A549 (cell line): ENCODE measurements around the gene KCNQ1. TPM values are rescaled to one million over a fixed set of nuclear protein-coding genes. Genes with fewer than 3 reads are reported as not detected.

Experiments
- ATAC-seq, 2 experiments: fragments of 200-7000 bp in 1 of 2; fragments of >200 bp in 1 of 2; cut with Nextera tagmentation in 1 of 2; cut with Tn5 transposase in 1 of 2; 3 replicates each; pipeline versions ENCODE4 v1.8.0 to v1.9.1; 2018 to 2020; ENCODE audit warnings: mild to moderate bottlenecking in 1 of 2, moderate library complexity in 1 of 2
- CTCF ChIA-PET: fragments of 300-600 bp; sonication (Branson Sonifier 250); formaldehyde crosslinking; extraction: SDS; loops from one replicate; lab custom pipeline; 2021; ENCODE audit warnings: antibody characterized with exemption, inconsistent platforms; lab: Yijun Ruan, JAX
- POLR2A ChIA-PET: fragments of 350-600 bp; formaldehyde crosslinking; extraction: SDS; loops from one replicate; lab custom pipeline; 2021; ENCODE audit warnings: antibody characterized with exemption, inconsistent platforms; lab: Yijun Ruan, JAX
- DNase-seq, 2 experiments: peaks; one replicate each; pipeline versions ENCODE4 v3.0.0 to v3.0.0-alpha.2; 2011 to 2016; ENCODE audit warnings: low read depth in 1 of 2, low spot score in 1 of 2
- FAIRE-seq: peaks from 2 replicates; lab custom pipeline; 2011; peaks lifted over from hg19 to GRCh38; lab: Jason Lieb, UNC
- H3K27ac ChIP-seq, 2 experiments: fragments of >200 bp; sonication (Bioruptor Twin); formaldehyde crosslinking; 3 replicates each; pipeline ENCODE4 v1.5.1; 2016 to 2017
- H3K4me1 ChIP-seq: fragments of >200 bp; sonication (Bioruptor Twin); formaldehyde crosslinking; 3 replicates; pipeline ENCODE4 v1.6.1; 2016
- H3K4me2 ChIP-seq: fragments of >200 bp; sonication (Bioruptor Twin); formaldehyde crosslinking; 3 replicates; pipeline ENCODE4 v1.6.1; 2016
- H3K4me3 ChIP-seq: fragments of >200 bp; sonication (Bioruptor Twin); formaldehyde crosslinking; 3 replicates; pipeline ENCODE4 v1.5.1; 2016
- H3K9me3 ChIP-seq: fragments of >200 bp; sonication (Bioruptor Twin); formaldehyde crosslinking; 3 replicates; pipeline ENCODE4 v1.6.1; 2016
- CBX2 ChIP-seq: fragments of 200-600 bp; sonication (generic); IDR thresholded peaks from 2 replicates; pipeline ENCODE4 v1.6.1; 2016; ENCODE audit warnings: low read depth, mild to moderate bottlenecking, borderline replicate concordance
- CBX8 ChIP-seq: fragments of 200-600 bp; sonication (generic); IDR thresholded peaks from 2 replicates; pipeline ENCODE4 v1.6.1; 2016
- CEBPB ChIP-seq, 2 experiments: fragments of >200 bp in 1 of 2; sonication (Bioruptor Twin) in 1 of 2; formaldehyde crosslinking in 1 of 2; IDR thresholded peaks; 2 replicates each; pipeline ENCODE4 v1.6.1; 2012 to 2016
- CHD4 ChIP-seq: fragments of 200-600 bp; sonication (generic); IDR thresholded peaks from 2 replicates; pipeline ENCODE4 v1.6.1; 2016; ENCODE audit warnings: antibody characterized with exemption, mild to moderate bottlenecking, borderline replicate concordance
- EHMT2 ChIP-seq: fragments of 200-600 bp; sonication (generic); IDR thresholded peaks from 2 replicates; pipeline ENCODE4 v1.6.1; 2016; ENCODE audit warnings: antibody characterized with exemption, low read depth, mild to moderate bottlenecking, moderate library complexity
- FOXS1 ChIP-seq: fragments of 250-450 bp; sonication (Bioruptor Pico); IDR thresholded peaks from 2 replicates; pipeline ENCODE4 v1.5.0; 2020; ENCODE audit warnings: mild to moderate bottlenecking, moderate library complexity
- HDAC2 ChIP-seq: fragments of 200-600 bp; sonication (generic); IDR thresholded peaks from 2 replicates; pipeline ENCODE4 v1.6.1; 2016
- HEYL ChIP-seq: fragments of 250-450 bp; sonication (Bioruptor Pico); IDR thresholded peaks from 2 replicates; pipeline ENCODE4 v1.8.0; 2021; ENCODE audit warnings: mild to moderate bottlenecking, moderate library complexity
- HOXB13 ChIP-seq: fragments of 250-450 bp; sonication (Bioruptor Pico); IDR thresholded peaks from 2 replicates; pipeline ENCODE4 v1.5.0; 2020; ENCODE audit warnings: low read depth, mild to moderate bottlenecking, moderate library complexity
- JUN ChIP-seq, 2 experiments: fragments of >200 bp; sonication (Bioruptor Twin); formaldehyde crosslinking; IDR thresholded peaks; 2 replicates in 1 of 2; 3 replicates in 1 of 2; pipeline ENCODE4 v1.6.1; 2016 to 2017
- KDM1A ChIP-seq: fragments of 200-600 bp; sonication (generic); IDR thresholded peaks from 2 replicates; pipeline ENCODE4 v1.6.1; 2016; ENCODE audit warnings: low read depth, mild to moderate bottlenecking
- KDM5A ChIP-seq: fragments of 200-600 bp; sonication (generic); IDR thresholded peaks from 2 replicates; pipeline ENCODE4 v1.6.1; 2016; ENCODE audit warnings: antibody characterized with exemption, mild to moderate bottlenecking
- MYC ChIP-seq: IDR thresholded peaks from 2 replicates; pipeline ENCODE4 v1.6.1; 2012; ENCODE audit warnings: mild to moderate bottlenecking, inconsistent platforms, low read length, improper control_type of control experiment, borderline replicate concordance
- NPAS2 ChIP-seq: fragments of 250-450 bp; sonication (Bioruptor Pico); IDR thresholded peaks from 2 replicates; pipeline ENCODE4 v1.8.0; 2022; ENCODE audit warnings: mild to moderate bottlenecking, moderate library complexity, borderline replicate concordance
- NR3C1 ChIP-seq: fragments of >200 bp; sonication (Bioruptor Twin); formaldehyde crosslinking; IDR thresholded peaks from 3 replicates; pipeline ENCODE4 v1.6.1; 2017
- PHF8 ChIP-seq: fragments of 200-600 bp; sonication (generic); IDR thresholded peaks from 2 replicates; pipeline ENCODE4 v1.6.1; 2016; ENCODE audit warnings: low read depth, mild to moderate bottlenecking, antibody characterized with exemption, moderate library complexity, borderline replicate concordance
- POLR2A ChIP-seq: IDR thresholded peaks from 2 replicates; pipeline ENCODE4 v1.6.1; 2012; ENCODE audit warnings: mild to moderate bottlenecking, low read length
- RAD21 ChIP-seq, 2 experiments: fragments of >200 bp in 1 of 2; sonication (Bioruptor Twin) in 1 of 2; formaldehyde crosslinking in 1 of 2; IDR thresholded peaks in 1 of 2; conservative IDR thresholded peaks in 1 of 2; 2 replicates in 1 of 2; 3 replicates in 1 of 2; pipeline ENCODE4 v1.6.1; 2012 to 2018; ENCODE audit warnings: inconsistent platforms in 1 of 2
- RARB ChIP-seq: fragments of 250-450 bp; sonication (Bioruptor Pico); IDR thresholded peaks from 2 replicates; pipeline ENCODE4 v1.8.0; 2021; ENCODE audit warnings: mild to moderate bottlenecking, moderate library complexity
- RNF2 ChIP-seq: fragments of 200-600 bp; sonication (generic); IDR thresholded peaks from 2 replicates; pipeline ENCODE4 v1.6.1; 2016; ENCODE audit warnings: low read depth, mild to moderate bottlenecking, antibody characterized with exemption, moderate library complexity, borderline replicate concordance
- TP53 ChIP-seq: fragments of 250-450 bp; sonication (Bioruptor Pico); IDR thresholded peaks from 2 replicates; pipeline ENCODE4 v1.5.0; 2021; ENCODE audit warnings: mild to moderate bottlenecking, moderate library complexity
- ZC3H11A ChIP-seq: fragments of 450-650 bp; IDR thresholded peaks from 2 replicates; pipeline ENCODE4 v1.6.1; 2014; ENCODE audit warnings: antibody characterized with exemption, mild to moderate bottlenecking
- ZSCAN20 ChIP-seq: fragments of 250-450 bp; sonication (Bioruptor Pico); IDR thresholded peaks from 2 replicates; pipeline ENCODE4 v1.8.0; 2022; ENCODE audit warnings: mild to moderate bottlenecking, moderate library complexity
- WGBS: methylation state at CpG from one replicate; pipeline ENCODE4 v1.1.6; 2017; ENCODE audit errors: missing lambda C conversion rate; 5-methylcytosine and 5-hydroxymethylcytosine counted together
- polyA plus RNA-seq, 4 experiments: library from polyadenylated mRNA; depleted of rRNA in 3 of 4; stranded (reverse); fragments of >200 nt; fragmentation: RNase III in 1 of 4; extraction: RNeasy Plus Mini Kit Qiagen cat#74134 plus additional on column Dnase treatment in 1 of 4; gene quantifications; 2 replicates in 3 of 4; 3 replicates in 1 of 4; pipeline ENCODE4 v1.2.3, GENCODE V29; 2011 to 2017
- TF ChIP-seq, protein P1 (sequence below): fragments of >200 bp; sonication (Bioruptor Twin); formaldehyde crosslinking; IDR thresholded peaks from 3 replicates; pipeline ENCODE4 v1.6.1; 2016
- TF ChIP-seq, protein P2 (sequence below): fragments of 250-450 bp; sonication (Bioruptor Pico); IDR thresholded peaks from 2 replicates; pipeline ENCODE4 v1.5.0; 2020; ENCODE audit warnings: low read depth, mild to moderate bottlenecking, moderate library complexity
- TF ChIP-seq, protein P3 (sequence below): IDR thresholded peaks from 2 replicates; pipeline ENCODE4 v1.6.1; 2012
- TF ChIP-seq, protein P4 (sequence below): fragments of >200 bp; sonication (Bioruptor Twin); formaldehyde crosslinking; IDR thresholded peaks from 2 replicates; pipeline ENCODE4 v1.6.1; 2016
- TF ChIP-seq, protein P5 (sequence below): fragments of 150-350 bp; IDR thresholded peaks from 2 replicates; pipeline ENCODE4 v1.6.1; 2014; ENCODE audit warnings: low read depth, mild to moderate bottlenecking, low read length

Gene KCNQ1
- polyA plus RNA-seq, 2 of the 4 experiments (the other 2 are of a cell fraction), result 0.14 to 0.17 TPM

DNA sequence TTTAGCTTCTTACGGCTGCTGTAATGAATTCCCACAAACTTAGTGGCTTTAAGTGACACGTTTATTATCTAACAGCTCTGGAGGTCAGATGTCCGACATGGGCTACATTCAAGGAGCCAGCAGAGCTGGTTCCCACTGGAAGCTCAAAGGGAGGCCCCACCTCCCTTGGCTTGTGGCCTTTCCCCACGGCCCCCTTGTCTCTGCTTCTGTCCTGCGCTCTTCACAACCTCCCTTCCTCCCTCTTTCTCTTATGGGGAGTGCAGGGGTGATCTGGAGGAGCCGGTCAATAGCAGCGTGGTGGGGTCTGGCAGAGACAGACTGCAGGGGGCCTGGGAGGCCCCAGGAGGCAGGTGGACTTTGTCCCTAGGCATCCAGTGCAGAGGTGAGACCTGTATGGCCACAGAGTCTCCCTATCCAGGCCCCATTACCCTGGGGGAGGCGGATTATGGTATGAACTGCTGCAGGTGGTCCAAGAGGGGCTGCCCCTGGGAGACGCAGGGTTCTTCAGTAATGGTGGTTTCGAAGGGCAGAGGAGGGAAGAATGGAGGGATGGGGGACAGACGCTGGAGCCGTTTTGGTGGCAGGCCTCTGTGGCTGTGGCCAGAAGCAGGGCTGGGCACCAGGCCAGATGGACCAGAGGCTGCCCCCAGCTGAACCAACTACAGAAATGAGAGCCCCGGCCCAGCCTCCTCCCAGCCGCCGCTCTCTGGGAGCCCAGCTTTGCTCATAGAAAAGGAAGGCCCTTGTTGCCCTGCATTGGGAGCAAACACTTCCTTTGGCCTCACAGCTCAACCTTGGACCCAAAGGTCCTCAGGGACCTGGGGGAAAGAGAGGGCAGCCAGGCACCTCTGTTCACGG is 285.7 kb downstream of the KCNQ1 start:
- Histone ChIP-seq H3K9me3 (no peaks in the 10 kb centered on the region), H3K4me3 (no peak overlapping the region), H3K27ac (no peak overlapping the region), H3K4me2 (no peak overlapping the region), H3K4me1 (no peaks in the 10 kb centered on the region)
- TF ChIP-seq, protein P1, sequence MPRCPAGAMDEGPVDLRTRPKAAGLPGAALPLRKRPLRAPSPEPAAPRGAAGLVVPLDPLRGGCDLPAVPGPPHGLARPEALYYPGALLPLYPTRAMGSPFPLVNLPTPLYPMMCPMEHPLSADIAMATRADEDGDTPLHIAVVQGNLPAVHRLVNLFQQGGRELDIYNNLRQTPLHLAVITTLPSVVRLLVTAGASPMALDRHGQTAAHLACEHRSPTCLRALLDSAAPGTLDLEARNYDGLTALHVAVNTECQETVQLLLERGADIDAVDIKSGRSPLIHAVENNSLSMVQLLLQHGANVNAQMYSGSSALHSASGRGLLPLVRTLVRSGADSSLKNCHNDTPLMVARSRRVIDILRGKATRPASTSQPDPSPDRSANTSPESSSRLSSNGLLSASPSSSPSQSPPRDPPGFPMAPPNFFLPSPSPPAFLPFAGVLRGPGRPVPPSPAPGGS, result no peak
- TF ChIP-seq RARB (no peak), HEYL (CRISPR knock-in tag) (no peak), ZSCAN20 (no peak), KDM1A (no peak), JUN (IDR thresholded peaks at IDR 0.05) (no peak), CBX8 (no peak), POLR2A (no peak), NR3C1 (no peak), CBX2 (no peak)
- CTCF ChIA-PET, result no interaction called here
- POLR2A ChIA-PET, result no interaction called here
- FAIRE-seq (no peak), ATAC-seq (no peak), DNase-seq (no peak)
- 79% methylated on average over 16 of the region's 16 CpGs for WGBS

DNA sequence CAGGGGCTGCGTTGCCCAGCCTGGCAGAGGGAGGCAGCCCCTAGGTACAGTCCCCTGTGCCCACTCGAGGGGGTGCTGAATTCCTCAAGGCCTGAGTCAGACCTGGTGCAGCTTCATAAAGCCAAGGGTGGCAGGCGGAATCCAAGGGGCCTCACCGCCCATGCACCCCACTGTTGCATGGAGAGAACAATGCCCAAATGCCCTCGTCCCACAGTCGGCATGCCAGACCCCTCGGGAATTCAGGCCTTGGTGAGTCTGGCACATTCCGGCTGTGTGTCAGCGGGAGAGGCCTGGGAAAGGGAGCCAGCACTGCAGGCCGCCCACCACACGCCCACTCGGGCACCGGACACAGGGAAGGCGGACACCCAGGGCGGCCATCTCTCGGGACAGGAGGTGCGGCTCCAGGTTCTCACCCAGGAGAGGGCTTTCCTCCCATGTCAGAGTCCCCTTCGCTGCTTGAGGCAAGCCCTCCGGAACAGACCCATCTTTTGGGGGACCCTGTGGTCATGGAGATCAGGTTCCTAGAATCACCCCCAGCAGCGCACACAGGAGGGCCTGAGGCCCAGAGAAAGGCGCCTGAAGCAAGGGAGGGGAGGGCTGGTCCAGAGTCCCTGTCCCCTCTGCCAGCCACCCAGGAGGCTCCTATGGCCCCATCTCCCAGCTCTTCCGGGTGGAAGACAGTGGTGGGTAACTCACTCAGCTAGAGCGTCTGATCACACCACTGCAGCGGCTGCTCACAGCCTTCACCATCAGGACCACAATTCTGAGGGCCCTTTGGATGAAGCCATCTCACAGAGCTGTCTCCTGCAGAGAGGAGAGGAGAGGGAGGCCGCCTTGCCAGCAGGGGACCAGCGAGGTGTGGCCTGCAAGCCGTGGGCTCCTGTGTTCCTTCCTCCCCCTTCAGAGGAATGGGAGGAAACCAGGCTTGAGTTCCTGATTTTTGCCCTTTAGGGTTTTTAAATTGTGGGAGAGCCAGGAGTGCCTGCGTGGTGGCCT is 286.6 kb downstream of the KCNQ1 start:
- ATAC-seq (no peak), FAIRE-seq (no peak), DNase-seq (no peak)
- WGBS, result 83% methylated on average over 19 of the region's 28 CpGs
- Histone ChIP-seq H3K4me2 (no peak overlapping the region), H3K4me1 (no peaks in the 10 kb centered on the region), H3K27ac (no peak overlapping the region), H3K9me3 (no peaks in the 10 kb centered on the region), H3K4me3 (no peak overlapping the region)
- no peak for TF ChIP-seq HOXB13 (CRISPR knock-in tag)
- no peak for TF ChIP-seq RARB
- no peak for TF ChIP-seq PHF8
- TF ChIP-seq, protein P2, sequence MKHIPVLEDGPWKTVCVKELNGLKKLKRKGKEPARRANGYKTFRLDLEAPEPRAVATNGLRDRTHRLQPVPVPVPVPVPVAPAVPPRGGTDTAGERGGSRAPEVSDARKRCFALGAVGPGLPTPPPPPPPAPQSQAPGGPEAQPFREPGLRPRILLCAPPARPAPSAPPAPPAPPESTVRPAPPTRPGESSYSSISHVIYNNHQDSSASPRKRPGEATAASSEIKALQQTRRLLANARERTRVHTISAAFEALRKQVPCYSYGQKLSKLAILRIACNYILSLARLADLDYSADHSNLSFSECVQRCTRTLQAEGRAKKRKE, result no peak
- TF ChIP-seq KDM5A, result no peak
- no peak for TF ChIP-seq RAD21 (conservative IDR thresholded peaks at IDR 0.05 in 1 of 2, IDR thresholded peaks at IDR 0.05 in 1 of 2)
- TF ChIP-seq, protein P3, sequence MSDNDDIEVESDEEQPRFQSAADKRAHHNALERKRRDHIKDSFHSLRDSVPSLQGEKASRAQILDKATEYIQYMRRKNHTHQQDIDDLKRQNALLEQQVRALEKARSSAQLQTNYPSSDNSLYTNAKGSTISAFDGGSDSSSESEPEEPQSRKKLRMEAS, result no peak
- TF ChIP-seq CEBPB (IDR thresholded peaks at IDR 0.05), result no peak
- ChIA-PET POLR2A (no interaction called here), CTCF (no interaction called here)

DNA sequence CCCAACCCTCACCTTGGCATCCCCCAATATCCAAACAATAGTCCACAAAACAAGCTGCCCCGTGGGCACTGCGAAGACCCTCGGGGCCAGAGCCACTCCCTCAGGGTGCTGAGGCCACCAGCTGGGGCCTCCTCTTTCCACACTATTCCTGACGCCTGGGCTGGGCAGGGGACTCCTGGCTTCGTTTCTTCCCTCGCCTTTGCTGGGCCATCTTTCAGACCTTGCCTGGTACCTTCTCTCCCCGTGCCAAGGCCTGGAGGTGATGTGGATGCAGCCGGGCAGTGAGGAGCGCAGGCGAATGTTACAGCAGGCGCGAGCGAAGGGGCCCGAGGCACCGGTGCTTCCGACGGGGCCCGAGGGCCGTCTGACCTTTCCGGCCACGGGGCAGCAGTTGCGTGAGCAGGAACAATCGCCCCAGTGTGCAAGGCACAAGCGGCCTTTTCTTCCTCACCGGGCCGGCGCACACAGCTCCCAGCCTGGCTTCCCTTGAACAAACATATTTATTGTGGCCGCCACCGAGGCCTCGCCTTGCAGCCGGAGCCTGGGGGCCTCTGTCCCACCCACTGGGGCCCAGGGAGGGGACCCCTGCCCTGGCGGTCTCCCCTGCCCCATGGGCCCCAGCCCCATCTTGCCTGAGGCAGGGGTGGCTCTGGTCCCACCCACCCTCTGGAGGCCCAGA is 287.6 kb downstream of the KCNQ1 start:
- ATAC-seq (no peak), FAIRE-seq (no peak), DNase-seq (no peak)
- CTCF ChIA-PET, result interaction anchor here (0.9 kb wide), 1 partner anchor 94 kb away, joined by 3 read pairs; no protein-coding TSS in a partner anchor
- Histone ChIP-seq H3K9me3 (no peaks in the 10 kb centered on the region), H3K4me2 (no peak overlapping the region), H3K27ac (no peak overlapping the region), H3K4me3 (no peak overlapping the region), H3K4me1 (no peaks in the 10 kb centered on the region)
- 78% methylated on average over 17 of the region's 32 CpGs for whole genome bisulfite sequencing
- POLR2A ChIA-PET, result no interaction called here
- no peak for TF ChIP-seq TP53 (CRISPR knock-in tag)
- TF ChIP-seq FOXS1 (CRISPR knock-in tag), result no peak
- no peak for TF ChIP-seq MYC
- TF ChIP-seq, protein P4, sequence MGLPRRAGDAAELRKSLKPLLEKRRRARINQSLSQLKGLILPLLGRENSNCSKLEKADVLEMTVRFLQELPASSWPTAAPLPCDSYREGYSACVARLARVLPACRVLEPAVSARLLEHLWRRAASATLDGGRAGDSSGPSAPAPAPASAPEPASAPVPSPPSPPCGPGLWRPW, result no peak
- TF ChIP-seq, protein P5, sequence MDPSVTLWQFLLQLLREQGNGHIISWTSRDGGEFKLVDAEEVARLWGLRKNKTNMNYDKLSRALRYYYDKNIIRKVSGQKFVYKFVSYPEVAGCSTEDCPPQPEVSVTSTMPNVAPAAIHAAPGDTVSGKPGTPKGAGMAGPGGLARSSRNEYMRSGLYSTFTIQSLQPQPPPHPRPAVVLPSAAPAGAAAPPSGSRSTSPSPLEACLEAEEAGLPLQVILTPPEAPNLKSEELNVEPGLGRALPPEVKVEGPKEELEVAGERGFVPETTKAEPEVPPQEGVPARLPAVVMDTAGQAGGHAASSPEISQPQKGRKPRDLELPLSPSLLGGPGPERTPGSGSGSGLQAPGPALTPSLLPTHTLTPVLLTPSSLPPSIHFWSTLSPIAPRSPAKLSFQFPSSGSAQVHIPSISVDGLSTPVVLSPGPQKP, result no peak
- no peak for TF ChIP-seq RNF2
- TF ChIP-seq ZC3H11A, result no peak
- TF ChIP-seq EHMT2, result no peak
- no peak for TF ChIP-seq NPAS2 (CRISPR knock-in tag)
- TF ChIP-seq CBX8, result no peak
- no peak for TF ChIP-seq HDAC2
- TF ChIP-seq CBX2, result no peak
- TF ChIP-seq CHD4, result no peak
- TF ChIP-seq PHF8, result no peak
- TF ChIP-seq ZSCAN20, result no peak
- no peak for TF ChIP-seq HEYL (CRISPR knock-in tag)
- no peak for TF ChIP-seq KDM1A
